IgD-negative memory B cell (primary cell): Measurements from ENCODE around the gene ENTR1. TPM values are rescaled to one million over a fixed set of nuclear protein-coding genes. Genes with fewer than 3 reads are reported as not detected.

Experiments
- H3K27ac Mint-ChIP-seq, 3 donors: one replicate each; pipeline ENCODE4 v1.8.0; 2020 to 2022; ENCODE audit warnings: mild to moderate bottlenecking in 3 of 3, mixed read lengths in 3 of 3, moderate library complexity in 1 of 3
- H3K27me3 Mint-ChIP-seq: one replicate; pipeline ENCODE4 v1.8.0; 2021; ENCODE audit warnings: mixed read lengths
- H3K36me3 Mint-ChIP-seq: one replicate; pipeline ENCODE4 v1.8.0; 2020; ENCODE audit warnings: mild to moderate bottlenecking, mixed read lengths
- H3K4me1 Mint-ChIP-seq, 3 donors: one replicate each; pipeline ENCODE4 v1.8.0; 2020 to 2022; ENCODE audit warnings: mixed read lengths in 3 of 3, mild to moderate bottlenecking in 1 of 3
- H3K4me3 Mint-ChIP-seq, 4 donors: one replicate each; pipeline ENCODE4 v1.8.0; 2020 to 2022; ENCODE audit warnings: mild to moderate bottlenecking in 4 of 4, mixed read lengths in 4 of 4, moderate library complexity in 3 of 4
- H3K9me3 Mint-ChIP-seq, 3 donors: one replicate each; pipeline ENCODE4 v1.8.0; 2020 to 2021; ENCODE audit warnings: mixed read lengths in 3 of 3, mild to moderate bottlenecking in 1 of 3
- polyA plus RNA-seq: library from polyadenylated mRNA; unstranded; fragments of 300-500 nt; fragmentation: Illumina TruSeq; gene quantifications from one replicate; pipeline ENCODE4 v1.2.3, GENCODE V29; 2021

Gene ENTR1
- polyA plus RNA-seq, 1 donor from 2014 or later, result 7.4 TPM

GRCh38 chr9:136400038-136400834 lies 10.2 kb downstream of the ENTR1 start, which contains the start of gene SNAPC4:
Gene SNAPC4, minus strand, starts transcription at chr9:136400170. Its CDS starts 1,742 bp downstream, at chr9:136398428.
- H3K36me3 Mint-ChIP-seq, result peaks cover 3% of the 10 kb centered on the region
- H3K27ac Mint-ChIP-seq, result peak within 1 kb of the TSS in 2 of 3 donors; percentile 71 to 92
- no peaks in the 10 kb centered on the region for H3K27me3 Mint-ChIP-seq
- peaks cover 25 to 32% (median 27%) of the 10 kb centered on the region in 3 donors for H3K4me1 Mint-ChIP-seq
- no peaks in the 10 kb centered on the region for H3K9me3 Mint-ChIP-seq
- H3K4me3 Mint-ChIP-seq, result peak within 1 kb of the TSS; percentile 82 to 92 (median 90)

- peak overlapping the region in 2 of 3 donors; percentile 71 to 92 for H3K27ac Mint-ChIP-seq
- no peaks in the 10 kb centered on the region for H3K27me3 Mint-ChIP-seq
- H3K4me1 Mint-ChIP-seq, result peaks cover 17 to 25% (median 19%) of the 10 kb centered on the region in 3 donors
- H3K36me3 Mint-ChIP-seq, result peaks cover 3% of the 10 kb centered on the region
- H3K4me3 Mint-ChIP-seq, result peak overlapping the region; percentile 82 to 92 (median 90)
- H3K9me3 Mint-ChIP-seq, result no peaks in the 10 kb centered on the region
Observed at GRCh38 chr9:136399176-136400037, 11.0 kb downstream of the ENTR1 start.

GRCh38 chr9:136398286-136398685 lies 12.1 kb downstream of the ENTR1 start:
- H3K36me3 Mint-ChIP-seq, result peaks cover 3% of the 10 kb centered on the region
- peaks cover 8 to 15% (median 8%) of the 10 kb centered on the region in 3 donors for H3K4me1 Mint-ChIP-seq
- no peak overlapping the region for H3K27ac Mint-ChIP-seq
- no peaks in the 10 kb centered on the region for H3K27me3 Mint-ChIP-seq
- H3K9me3 Mint-ChIP-seq, result no peaks in the 10 kb centered on the region
- peak overlapping the region in 3 of 4 donors; percentile 16 to 92 (median 89) for H3K4me3 Mint-ChIP-seq

GRCh38 chr9:136397643-136398042 lies 12.8 kb downstream of the ENTR1 start:
- Mint-ChIP-seq H3K27me3 (no peaks in the 10 kb centered on the region), H3K4me3 (no peak overlapping the region), H3K27ac (peak overlapping the region in 1 of 3 donors; percentile 25), H3K36me3 (peaks cover 3% of the 10 kb centered on the region), H3K9me3 (no peaks in the 10 kb centered on the region), H3K4me1 (peaks cover 8 to 14% (median 8%) of the 10 kb centered on the region in 3 donors)

GRCh38 chr9:136396219-136396515 lies 14.2 kb downstream of the ENTR1 start:
- H3K9me3 Mint-ChIP-seq, result no peaks in the 10 kb centered on the region
- no peak overlapping the region for H3K27ac Mint-ChIP-seq
- H3K36me3 Mint-ChIP-seq, result peaks cover 2% of the 10 kb centered on the region
- H3K27me3 Mint-ChIP-seq, result no peaks in the 10 kb centered on the region
- peak overlapping the region in 1 of 4 donors; percentile 26 for H3K4me3 Mint-ChIP-seq
- H3K4me1 Mint-ChIP-seq, result peaks cover 5 to 12% (median 8%) of the 10 kb centered on the region in 3 donors

- H3K27ac Mint-ChIP-seq, result no peak overlapping the region
- peaks cover 3% of the 10 kb centered on the region for H3K36me3 Mint-ChIP-seq
- H3K4me3 Mint-ChIP-seq, result peak overlapping the region in 2 of 4 donors; percentile 26 to 27
- no peaks in the 10 kb centered on the region for H3K9me3 Mint-ChIP-seq
- no peaks in the 10 kb centered on the region for H3K27me3 Mint-ChIP-seq
- peaks cover 5 to 12% (median 8%) of the 10 kb centered on the region in 3 donors for H3K4me1 Mint-ChIP-seq
Observed at GRCh38 chr9:136395345-136396218, 14.8 kb downstream of the ENTR1 start.

- peaks cover 5 to 12% (median 8%) of the 10 kb centered on the region in 3 donors for H3K4me1 Mint-ChIP-seq
- H3K27me3 Mint-ChIP-seq, result no peaks in the 10 kb centered on the region
- H3K36me3 Mint-ChIP-seq, result peaks cover 3% of the 10 kb centered on the region
- no peak overlapping the region for H3K27ac Mint-ChIP-seq
- H3K9me3 Mint-ChIP-seq, result no peaks in the 10 kb centered on the region
- H3K4me3 Mint-ChIP-seq, result no peak overlapping the region
Observed at GRCh38 chr9:136395020-136395340, 15.4 kb downstream of the ENTR1 start.

- peaks cover 3% of the 10 kb centered on the region for H3K36me3 Mint-ChIP-seq
- no peak overlapping the region for H3K27ac Mint-ChIP-seq
- H3K4me1 Mint-ChIP-seq, result peaks cover 5 to 12% (median 8%) of the 10 kb centered on the region in 3 donors
- H3K27me3 Mint-ChIP-seq, result no peaks in the 10 kb centered on the region
- no peaks in the 10 kb centered on the region for H3K9me3 Mint-ChIP-seq
- no peak overlapping the region for H3K4me3 Mint-ChIP-seq
Observed at GRCh38 chr9:136394312-136395019, 15.9 kb downstream of the ENTR1 start.

- Mint-ChIP-seq H3K27ac (no peak overlapping the region), H3K9me3 (no peaks in the 10 kb centered on the region), H3K36me3 (peaks cover 3% of the 10 kb centered on the region), H3K27me3 (no peaks in the 10 kb centered on the region), H3K4me3 (no peak overlapping the region), H3K4me1 (peaks cover 0 to 4% (median 0%) of the 10 kb centered on the region in 3 donors)
Observed at GRCh38 chr9:136393531-136393930, 16.9 kb downstream of the ENTR1 start.

GRCh38 chr9:136392538-136393449 lies 17.6 kb downstream of the ENTR1 start:
- no peak overlapping the region for H3K4me3 Mint-ChIP-seq
- H3K9me3 Mint-ChIP-seq, result no peaks in the 10 kb centered on the region
- no peaks in the 10 kb centered on the region for H3K4me1 Mint-ChIP-seq
- H3K27ac Mint-ChIP-seq, result no peak overlapping the region
- no peaks in the 10 kb centered on the region for H3K27me3 Mint-ChIP-seq
- peaks cover 3% of the 10 kb centered on the region for H3K36me3 Mint-ChIP-seq

- H3K9me3 Mint-ChIP-seq, result no peaks in the 10 kb centered on the region
- peak overlapping the region in 2 of 3 donors; percentile 10 to 51 for H3K27ac Mint-ChIP-seq
- H3K36me3 Mint-ChIP-seq, result peaks cover 3% of the 10 kb centered on the region
- H3K4me1 Mint-ChIP-seq, result no peaks in the 10 kb centered on the region
- no peaks in the 10 kb centered on the region for H3K27me3 Mint-ChIP-seq
- peak overlapping the region in 2 of 4 donors; percentile 39 to 41 for H3K4me3 Mint-ChIP-seq
Observed at GRCh38 chr9:136391737-136392537, 18.5 kb downstream of the ENTR1 start.

- peaks cover 11% of the 10 kb centered on the region for H3K36me3 Mint-ChIP-seq
- H3K9me3 Mint-ChIP-seq, result no peaks in the 10 kb centered on the region
- no peaks in the 10 kb centered on the region for H3K27me3 Mint-ChIP-seq
- peak overlapping the region in 1 of 3 donors; percentile 87 for H3K27ac Mint-ChIP-seq
- H3K4me1 Mint-ChIP-seq, result peaks cover 0 to 1% (median 0%) of the 10 kb centered on the region in 3 donors
- no peak overlapping the region for H3K4me3 Mint-ChIP-seq
Observed at GRCh38 chr9:136389396-136389795, 21.0 kb downstream of the ENTR1 start.

GRCh38 chr9:136387217-136387616 lies 23.2 kb downstream of the ENTR1 start:
- no peaks in the 10 kb centered on the region for H3K27me3 Mint-ChIP-seq
- peaks cover 11% of the 10 kb centered on the region for H3K36me3 Mint-ChIP-seq
- no peak overlapping the region for H3K27ac Mint-ChIP-seq
- H3K4me3 Mint-ChIP-seq, result no peak overlapping the region
- peaks cover 0 to 1% (median 0%) of the 10 kb centered on the region in 3 donors for H3K4me1 Mint-ChIP-seq
- no peaks in the 10 kb centered on the region for H3K9me3 Mint-ChIP-seq
